HG03045 (cell line): ENCODE data around the gene MEGF6.
A peak's percentile ranks its signal among the peaks of the same experiment; 100 is the strongest.
"Not testable (repeated sequence)": the region's sequence is repeated elsewhere in the genome, so short reads cannot be mapped to it uniquely, and the experiment has no call there.

Experiments
- ATAC-seq: cut with Tn5 transposase; IDR thresholded peaks from one replicate; pipeline ENCODE4 v1.9.1; 2021; ENCODE audit warnings: mild to moderate bottlenecking, moderate library complexity; ENCODE audit not compliant: unreplicated experiment

MEGF6 gene

GRCh38 chr1:3628445-3628844 lies 17.1 kb upstream of the MEGF6 start:
- ATAC-seq, result no peak

DNA sequence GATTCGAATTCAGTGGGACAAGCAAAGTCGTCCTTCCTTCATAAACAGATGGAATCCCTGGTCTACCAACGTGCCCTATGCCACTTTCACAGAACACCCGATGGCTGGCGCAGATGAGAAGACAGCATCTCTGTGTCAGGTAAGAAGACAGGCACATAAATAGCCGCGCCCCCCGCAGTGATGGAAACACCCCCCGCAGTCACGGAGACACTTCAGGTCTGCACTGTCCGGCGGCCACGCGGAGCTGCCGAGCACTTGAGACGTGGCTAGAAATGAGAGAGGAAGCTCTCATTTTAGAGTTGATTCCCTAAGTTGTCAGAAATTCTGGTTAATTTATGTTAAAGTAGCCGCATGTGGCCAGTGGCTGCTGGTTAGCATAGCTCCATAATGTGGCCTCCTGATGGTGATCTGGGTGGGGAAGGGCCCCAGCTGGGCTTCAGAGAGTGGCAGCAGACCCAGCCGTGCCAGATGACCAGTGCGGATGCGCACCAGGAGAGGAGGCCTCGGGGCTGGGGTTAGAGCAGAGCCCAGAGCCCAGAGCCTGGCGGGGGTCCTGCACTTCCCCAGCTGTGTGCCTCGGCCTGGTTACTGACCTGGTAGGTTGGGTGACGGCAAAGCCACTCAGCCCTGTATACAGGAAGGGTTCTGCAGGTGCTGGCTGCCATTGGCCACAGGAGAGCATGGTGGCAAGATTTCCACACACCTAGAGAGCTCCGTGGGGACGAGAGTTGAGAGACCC lies 16.4 kb upstream of the MEGF6 start:
- no peak for ATAC-seq

DNA sequence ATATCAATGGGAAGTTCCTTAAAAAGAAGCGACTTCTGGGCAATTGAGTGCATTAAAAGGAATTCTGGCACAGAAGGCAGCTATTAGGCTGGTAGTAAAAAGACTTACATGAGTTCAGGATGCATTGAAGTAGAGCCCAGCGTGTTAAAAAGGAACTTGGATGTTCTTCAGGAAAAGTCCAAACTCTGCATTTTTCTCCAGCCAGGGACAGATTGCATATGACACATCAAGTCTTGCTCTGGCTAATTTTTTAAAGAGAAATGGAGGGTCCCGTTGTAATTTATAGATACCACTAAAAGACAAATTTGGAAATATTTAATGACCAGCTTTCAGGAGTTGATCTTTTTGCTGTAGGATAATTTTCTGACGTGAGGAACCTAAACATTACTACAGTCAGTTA lies 14.7 kb upstream of the MEGF6 start:
- ATAC-seq, result no peak

DNA sequence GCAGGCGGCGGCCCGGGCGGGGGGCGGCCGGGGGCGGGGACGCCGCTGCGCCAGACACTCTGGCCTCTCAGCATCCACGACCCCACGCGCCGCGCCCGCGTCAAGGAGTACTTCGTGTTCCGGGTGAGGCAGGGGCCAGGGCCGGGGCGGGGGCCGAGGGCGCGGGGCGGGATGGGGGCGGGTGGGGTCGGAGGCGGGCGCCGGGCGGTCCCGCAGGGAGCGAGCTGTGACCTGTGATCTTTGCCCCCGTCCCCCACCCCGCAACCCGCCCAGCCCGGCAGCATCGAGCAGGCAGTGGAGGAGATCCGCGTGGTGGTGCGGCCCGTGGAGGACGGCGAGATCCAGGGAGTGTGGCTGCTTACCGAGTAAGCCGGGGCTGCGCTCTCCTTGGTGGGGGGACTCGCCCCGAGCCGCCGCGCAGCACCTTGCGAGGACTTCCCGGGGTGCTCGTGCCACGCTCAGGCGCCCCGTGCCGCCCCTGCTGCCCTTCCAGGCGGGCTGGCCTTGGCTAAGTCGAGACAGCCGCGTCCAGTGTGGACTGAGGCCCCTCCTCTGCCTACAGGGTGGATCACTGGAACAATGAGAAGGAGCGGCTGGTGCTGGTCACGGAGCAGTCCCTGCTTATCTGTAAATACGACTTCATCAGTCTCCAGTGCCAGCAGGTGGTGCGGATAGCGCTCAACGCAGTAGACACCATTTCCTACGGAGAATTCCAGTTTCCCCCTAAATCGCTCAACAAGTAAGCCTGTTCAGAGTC lies 14.0 kb upstream of the MEGF6 start:
- ATAC-seq, result no peak

DNA sequence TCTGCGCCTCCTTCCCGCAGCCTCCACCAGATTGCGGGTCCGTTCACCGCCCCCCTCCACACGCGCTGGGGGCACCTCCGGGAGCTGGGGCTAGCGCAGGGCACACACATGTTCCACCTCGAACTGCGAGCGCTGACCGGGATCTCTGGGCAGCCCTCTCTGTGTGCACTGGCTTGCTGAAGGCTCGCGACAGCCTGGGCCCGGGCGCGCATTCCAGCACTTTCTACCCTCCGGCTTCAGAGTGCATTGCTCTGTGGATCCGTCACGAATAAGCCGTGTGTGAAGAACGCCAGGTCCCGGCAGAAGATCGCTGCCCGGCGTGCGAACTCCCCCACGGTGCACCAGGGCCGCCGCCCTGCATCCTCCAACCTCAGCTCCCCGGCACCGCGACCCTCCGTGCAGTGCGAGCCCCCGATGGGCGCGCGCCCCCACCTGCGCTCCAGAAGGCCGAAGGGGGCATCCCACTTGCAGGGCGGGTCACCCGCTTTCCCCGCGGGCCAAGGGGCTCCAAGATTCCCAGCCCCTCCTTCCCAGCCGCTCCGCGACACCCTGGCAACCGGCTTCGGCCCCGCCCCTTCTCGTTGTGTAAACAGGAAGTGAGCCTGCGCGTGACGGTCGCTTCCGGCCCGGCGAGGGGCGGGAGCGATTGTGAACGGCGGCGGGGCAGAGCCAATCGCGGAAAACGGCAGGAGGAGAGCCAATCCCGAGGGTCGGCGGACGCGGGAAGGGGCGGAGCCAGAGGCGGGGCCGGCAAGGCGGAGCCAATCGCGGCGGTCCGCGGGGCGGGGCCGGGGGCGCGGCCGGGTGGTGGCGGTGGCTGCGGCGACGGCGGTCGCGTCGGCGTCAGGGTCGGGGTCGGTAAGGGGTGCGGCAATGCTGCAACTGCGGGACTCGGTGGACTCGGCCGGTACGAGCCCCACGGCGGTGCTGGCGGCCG lies 13.2 kb upstream of the MEGF6 start, which contains the start of gene TPRG1L:
Gene TPRG1L (plus strand): TSS at position 816 of the 937 bp plus-strand sequence. CDS start 58 bp downstream, at position 874.
- peak; percentile 93 for ATAC-seq

DNA sequence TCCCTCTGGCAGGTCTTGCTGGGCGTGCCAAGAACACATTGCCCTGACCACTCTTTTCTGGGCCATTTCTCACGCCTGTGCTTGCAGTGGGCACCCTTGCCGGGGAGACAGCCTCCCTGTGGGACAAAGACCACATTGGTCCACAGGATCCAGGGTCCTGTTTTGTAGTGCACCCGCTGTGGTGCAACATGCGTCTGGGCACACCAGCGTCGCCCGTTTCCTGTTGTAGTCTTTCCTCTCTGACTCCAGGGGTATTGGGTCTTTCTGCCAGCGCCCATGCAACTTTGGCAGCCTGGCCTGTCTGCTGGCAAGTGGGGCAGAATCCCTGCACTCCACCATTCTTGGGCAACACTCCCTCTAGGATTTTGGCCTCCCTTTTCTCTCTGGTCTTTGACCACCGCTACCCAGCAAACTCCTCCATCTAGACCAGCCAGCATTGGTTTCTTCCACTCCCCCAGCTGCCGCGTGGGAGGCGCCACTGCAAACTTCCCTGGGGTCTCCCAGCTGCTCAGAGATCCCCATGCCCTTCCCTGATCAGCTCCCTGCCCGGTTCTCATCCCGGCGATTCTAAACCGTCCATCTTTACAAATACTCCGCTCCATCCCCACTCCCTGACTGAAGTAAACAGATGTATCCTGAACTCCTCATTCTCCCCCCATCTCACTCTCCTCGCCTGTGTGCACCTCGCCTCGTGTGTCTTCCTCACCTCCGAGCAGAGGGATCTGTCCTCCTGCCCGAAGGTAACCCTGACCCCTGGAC lies 12.3 kb upstream of the MEGF6 start:
- no peak for ATAC-seq

- not testable (repeated sequence) for ATAC-seq
These were observed 10.8 kb upstream of the MEGF6 start for GRCh38 chr1:3622102-3622501.

DNA sequence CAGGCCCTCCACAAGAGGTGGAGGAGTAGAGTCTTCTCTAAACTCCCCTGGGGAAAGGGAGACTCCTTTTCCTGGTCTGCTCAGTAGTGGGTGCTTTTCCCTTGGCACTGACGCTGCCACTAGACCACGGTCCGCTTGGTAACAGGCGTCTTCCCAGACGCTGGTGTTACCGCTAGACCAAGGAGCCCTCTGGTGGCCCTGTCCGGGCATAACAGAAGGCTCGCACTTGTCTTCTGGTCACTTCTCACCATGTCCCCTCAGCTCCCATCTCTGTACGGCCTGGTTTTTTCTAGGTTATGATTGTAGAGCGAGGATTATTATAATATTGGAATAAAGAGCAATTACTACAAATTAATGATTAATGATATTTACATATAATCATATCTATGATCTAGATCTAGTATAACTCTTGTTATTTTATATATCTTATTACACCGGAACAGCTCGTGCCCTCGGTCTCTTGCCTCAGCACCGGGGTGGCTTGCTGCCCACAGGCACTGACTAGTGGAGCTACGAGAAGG lies 9.9 kb upstream of the MEGF6 start:
- not testable (repeated sequence) for ATAC-seq

DNA sequence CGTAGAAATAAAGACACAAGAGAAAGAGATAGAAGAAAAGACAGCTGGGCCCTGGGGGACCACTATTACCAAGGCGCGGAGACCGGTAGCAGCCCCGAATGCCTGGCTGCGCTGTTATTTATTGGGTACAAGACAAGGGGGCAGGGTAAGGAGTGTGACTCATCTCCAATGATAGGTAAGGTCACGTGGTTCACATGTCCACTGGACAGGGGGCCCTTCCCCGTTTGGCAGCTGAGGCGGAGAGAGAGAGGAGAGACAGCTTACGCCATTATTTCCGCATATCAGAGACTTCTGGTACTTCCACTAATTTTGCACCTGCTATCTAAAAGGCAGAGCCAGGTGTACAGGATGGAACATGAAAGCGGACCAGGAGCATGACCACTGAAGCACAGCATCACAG lies 9.4 kb upstream of the MEGF6 start:
- ATAC-seq, result no peak

GRCh38 chr1:3618881-3619671 lies 7.8 kb upstream of the MEGF6 start:
- ATAC-seq, result no peak

DNA sequence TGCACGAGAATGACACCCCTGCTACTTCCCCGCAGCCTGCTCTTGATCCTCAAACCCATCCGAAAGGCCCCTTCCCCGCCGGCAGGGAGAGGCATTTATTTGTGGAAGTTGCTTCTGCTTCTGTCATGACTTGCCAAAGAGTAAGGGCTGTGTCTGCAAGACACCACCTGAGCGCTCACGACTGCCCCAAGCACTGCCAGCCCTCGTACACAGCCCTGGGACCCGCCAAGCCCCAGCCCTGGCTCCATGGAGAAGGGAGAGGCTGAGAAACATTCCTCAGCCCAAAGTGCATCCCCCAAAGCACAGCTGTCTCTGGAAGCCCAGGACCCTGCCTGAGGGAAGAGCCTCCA lies 7.2 kb upstream of the MEGF6 start:
- no peak for ATAC-seq

DNA sequence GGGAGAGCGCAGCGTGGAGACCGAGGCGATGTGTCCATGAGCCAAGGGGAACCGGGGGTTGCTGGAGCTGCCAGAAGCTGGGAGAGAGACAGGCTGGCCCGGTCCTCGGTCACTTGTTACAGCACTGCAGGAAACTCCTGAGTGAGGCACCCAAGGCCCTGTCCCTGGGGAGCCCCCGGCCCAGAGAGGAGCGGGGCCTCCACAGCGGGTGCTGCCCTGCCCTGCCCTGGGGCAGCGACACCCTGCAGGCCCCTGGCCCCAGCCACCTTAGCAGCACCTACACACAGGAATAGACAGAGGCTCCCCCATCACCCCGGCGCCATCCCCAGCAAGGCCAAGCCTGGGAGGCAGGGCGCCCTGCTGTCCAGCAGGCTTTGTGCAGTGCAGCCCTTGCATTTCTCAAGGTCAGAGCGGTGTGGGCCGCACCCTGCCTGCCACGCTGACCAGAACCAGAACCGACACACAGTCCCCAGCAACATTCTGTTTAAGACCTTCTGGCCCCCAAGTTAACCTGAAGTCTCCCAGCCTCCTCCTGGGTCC lies 6.6 kb upstream of the MEGF6 start:
- no peak for ATAC-seq

- no peak for ATAC-seq
These were observed 5.6 kb upstream of the MEGF6 start for GRCh38 chr1:3616861-3617260.

DNA sequence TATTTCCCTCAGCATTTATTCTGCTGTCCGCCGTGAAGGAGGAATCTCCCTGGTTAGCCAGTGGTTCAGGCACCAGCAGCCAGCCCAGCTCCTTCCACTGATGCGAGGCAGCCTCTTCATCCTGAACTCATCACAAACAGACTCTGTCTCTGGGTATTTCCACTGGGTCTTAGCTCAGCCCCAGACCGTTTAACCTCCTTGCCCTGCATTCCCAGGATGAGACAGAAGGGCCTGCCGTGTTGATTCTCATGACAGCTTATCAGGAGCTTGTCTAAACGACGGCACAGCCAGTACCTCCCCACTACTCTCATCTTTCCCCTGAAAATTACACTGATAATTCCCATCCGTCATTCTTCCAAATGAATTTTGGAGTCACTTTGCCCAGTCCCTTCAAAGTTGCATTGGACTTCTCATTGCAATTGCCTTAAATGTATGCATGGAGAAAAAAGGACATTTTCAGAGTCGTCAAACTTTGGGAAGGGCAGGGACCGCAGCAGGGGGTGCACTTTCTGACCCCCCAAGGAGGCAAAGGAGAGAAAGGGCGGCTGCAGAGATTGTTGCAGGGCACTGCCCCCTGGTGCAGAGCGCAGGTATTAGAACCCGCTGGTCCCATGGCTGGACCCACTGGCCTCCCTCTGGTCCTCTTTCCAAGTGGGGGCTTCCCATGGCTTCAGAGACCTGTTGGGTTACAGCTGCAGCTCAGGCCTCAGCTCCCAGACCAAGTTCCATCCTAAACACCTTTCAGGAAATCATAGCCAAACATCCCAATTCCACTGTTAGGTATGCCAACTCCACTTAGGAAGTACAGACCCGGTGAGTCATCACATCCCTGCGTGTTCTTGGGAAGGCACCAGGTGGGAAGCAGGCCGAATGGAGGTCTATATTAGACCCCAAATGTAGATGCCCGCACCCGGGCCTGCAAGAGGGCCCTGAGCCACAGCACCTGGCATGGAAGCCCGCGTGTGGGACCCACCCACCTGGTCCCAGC lies 3.7 kb upstream of the MEGF6 start:
- no peak for ATAC-seq

DNA sequence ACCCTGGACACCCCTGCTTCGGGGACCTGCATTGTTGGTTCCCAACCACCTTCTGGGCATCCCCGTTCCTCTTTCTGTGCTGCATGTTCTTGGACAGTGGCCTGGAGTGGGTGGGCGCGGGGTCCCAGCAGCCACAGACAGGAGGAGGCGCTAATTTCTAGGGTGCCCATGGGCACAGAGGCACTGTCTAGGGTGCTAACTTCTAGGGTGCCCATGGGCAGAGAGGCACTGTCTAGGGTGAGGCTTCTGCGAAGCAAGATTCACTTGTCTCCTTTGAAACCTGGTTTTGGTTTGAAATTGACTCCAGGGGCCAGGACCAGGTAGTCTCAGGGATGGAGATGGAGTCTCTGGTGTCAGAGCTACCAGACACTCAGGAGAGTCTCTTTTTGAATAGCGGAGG lies 815 bp upstream of the MEGF6 start:
- no peak for ATAC-seq

DNA sequence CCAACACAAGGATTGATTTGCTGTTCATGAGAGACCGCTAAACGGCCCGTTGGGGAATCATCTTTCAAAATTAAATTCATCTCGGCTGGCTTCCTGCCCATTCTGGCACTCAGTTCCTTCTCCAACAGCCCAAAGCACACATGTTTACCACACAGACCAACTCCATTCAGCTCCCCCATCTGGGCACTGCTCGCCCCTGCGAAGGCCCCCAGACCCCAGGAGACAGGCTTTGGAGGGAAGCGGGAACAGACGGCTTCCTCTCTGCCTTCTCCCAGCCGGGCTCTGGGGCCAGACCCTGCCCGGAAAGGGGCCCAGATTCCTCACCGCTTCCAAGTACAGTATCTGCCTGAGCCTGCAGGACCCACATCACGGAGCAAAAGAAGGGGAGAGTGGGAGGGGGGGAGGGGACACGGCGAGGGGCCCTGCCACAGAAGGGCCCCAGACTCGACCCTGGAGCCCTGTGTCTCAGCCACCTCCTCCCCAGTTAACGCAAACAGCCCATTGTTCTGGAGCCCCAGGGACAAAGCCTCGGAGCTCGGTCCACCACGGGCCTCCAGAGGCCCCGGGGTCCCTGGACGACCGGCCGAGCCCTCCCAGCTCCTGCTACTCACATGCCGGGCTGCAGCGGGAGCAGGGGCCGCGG lies 660 bp downstream of the MEGF6 start:
- no peak for ATAC-seq

DNA sequence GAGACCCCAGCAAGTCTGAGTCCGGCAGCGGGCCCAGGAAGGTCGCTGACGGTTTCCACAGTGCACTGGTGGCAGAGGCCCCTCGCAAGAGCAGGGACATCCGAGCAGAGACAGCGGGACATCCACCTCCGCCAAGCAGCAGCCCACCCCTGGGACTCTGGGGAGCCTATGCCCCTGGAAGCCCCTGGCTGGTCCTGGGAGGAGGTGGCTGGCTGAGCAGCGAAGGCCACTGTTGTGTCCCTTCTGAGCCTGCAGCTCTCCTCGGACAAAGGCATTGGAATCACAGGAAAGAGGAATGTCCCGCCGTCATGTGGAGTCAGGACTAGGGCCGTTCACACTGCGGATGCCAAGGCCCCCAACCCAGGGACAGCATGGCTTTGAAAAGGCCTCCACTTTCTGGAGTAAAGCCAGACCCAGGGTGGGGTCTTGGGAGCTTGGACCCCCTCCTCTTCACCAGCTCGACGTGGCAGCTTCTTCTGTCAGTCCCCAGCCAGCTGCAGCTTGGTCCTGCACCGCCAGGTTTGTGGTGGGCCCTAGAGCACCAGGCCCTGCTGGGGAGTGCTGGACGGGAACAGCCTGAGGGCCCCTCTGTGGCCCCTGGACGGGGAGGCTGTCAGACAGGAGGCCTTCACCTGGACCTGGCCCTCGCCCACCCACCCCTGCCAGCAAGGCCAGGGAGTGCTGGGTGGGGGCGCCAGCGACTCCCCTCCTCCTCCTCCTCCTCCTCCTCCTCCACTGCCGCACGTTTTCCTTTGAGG lies 1.4 kb downstream of the MEGF6 start:
- no peak for ATAC-seq
